Measurements from ENCODE around the gene TEKT2.

The TEKT2 gene

GRCh38 chr1:36096500-36097432 is 12.9 kb downstream of the TEKT2 start:
- no peak for TF ChIP-seq CTCF (IDR thresholded peaks at IDR 0.05; ENCODE audit: low read depth, low read length)
- H3K4me3 ChIP-seq (ENCODE audit: low read depth, low read length), result no peak overlapping the region

- H3K4me3 ChIP-seq (ENCODE audit: low read depth, low read length), result no peak overlapping the region
- TF ChIP-seq CTCF (IDR thresholded peaks at IDR 0.05; ENCODE audit: low read depth, low read length), result no peak
These were observed 14.0 kb downstream of the TEKT2 start for GRCh38 chr1:36097693-36098585.

- TF ChIP-seq CTCF (IDR thresholded peaks at IDR 0.05; ENCODE audit: low read depth, low read length), result no peak
- no peak overlapping the region for H3K4me3 ChIP-seq (ENCODE audit: low read depth, low read length)
These were observed 14.9 kb downstream of the TEKT2 start for GRCh38 chr1:36098650-36099365.

- no peak overlapping the region for H3K4me3 ChIP-seq (ENCODE audit: low read depth, low read length)
- TF ChIP-seq CTCF (IDR thresholded peaks at IDR 0.05; ENCODE audit: low read depth, low read length), result peak; percentile 76
These were observed 15.9 kb downstream of the TEKT2 start for GRCh38 chr1:36099681-36100341.

GRCh38 chr1:36100376-36100775 is 16.5 kb downstream of the TEKT2 start:
- TF ChIP-seq CTCF (IDR thresholded peaks at IDR 0.05; ENCODE audit: low read depth, low read length), result no peak
- no peak overlapping the region for H3K4me3 ChIP-seq (ENCODE audit: low read depth, low read length)

GRCh38 chr1:36101546-36101945 is 17.7 kb downstream of the TEKT2 start:
- no peak for TF ChIP-seq CTCF (IDR thresholded peaks at IDR 0.05; ENCODE audit: low read depth, low read length)
- H3K4me3 ChIP-seq (ENCODE audit: low read depth, low read length), result no peak overlapping the region
